A549 (cell line): ENCODE results near the gene MTRF1L.

ENCODE experiments used
- CHD2 ChIP-seq: fragments of 150-350 bp; IDR thresholded peaks from 2 replicates; pipeline ENCODE4 v1.6.1; 2014; ENCODE audit warnings: low read length; ENCODE audit not compliant: partially characterized antibody
- EP300 ChIP-seq, 2 experiments: fragments of >200 bp; sonication (Bioruptor Twin); formaldehyde crosslinking; IDR thresholded peaks; 2 replicates in 1 of 2; 3 replicates in 1 of 2; pipeline ENCODE4 v1.6.1; 2016 to 2017
- HOXA7 ChIP-seq: fragments of 250-450 bp; sonication (Bioruptor Pico); IDR thresholded peaks from 2 replicates; pipeline ENCODE4 v1.5.0; 2020; ENCODE audit warnings: mild to moderate bottlenecking, moderate library complexity
- JUN ChIP-seq, 2 experiments: fragments of >200 bp; sonication (Bioruptor Twin); formaldehyde crosslinking; IDR thresholded peaks; 2 replicates in 1 of 2; 3 replicates in 1 of 2; pipeline ENCODE4 v1.6.1; 2016 to 2017
- JUNB ChIP-seq: fragments of >200 bp; sonication (Bioruptor Twin); formaldehyde crosslinking; IDR thresholded peaks from 2 replicates; pipeline ENCODE4 v1.6.1; 2016
- MYC ChIP-seq: IDR thresholded peaks from 2 replicates; pipeline ENCODE4 v1.6.1; 2012; ENCODE audit warnings: mild to moderate bottlenecking, inconsistent platforms, low read length, improper control_type of control experiment, borderline replicate concordance
- POLR2A ChIP-seq: IDR thresholded peaks from 2 replicates; pipeline ENCODE4 v1.6.1; 2012; ENCODE audit warnings: mild to moderate bottlenecking, low read length
- POLR2AphosphoS2 ChIP-seq: conservative IDR thresholded peaks from 2 replicates; pipeline ENCODE4 v1.6.1; 2012; ENCODE audit warnings: low read length, improper control_type of control experiment, inconsistent platforms
- ZC3H11A ChIP-seq: fragments of 450-650 bp; IDR thresholded peaks from 2 replicates; pipeline ENCODE4 v1.6.1; 2014; ENCODE audit warnings: antibody characterized with exemption, mild to moderate bottlenecking
- TF ChIP-seq, protein P1 (sequence below): IDR thresholded peaks from 2 replicates; pipeline ENCODE4 v1.6.1; 2012
- TF ChIP-seq, protein P2 (sequence below): fragments of >200 bp; sonication (Bioruptor Twin); formaldehyde crosslinking; IDR thresholded peaks from 3 replicates; pipeline ENCODE4 v1.5.1; 2016
- TF ChIP-seq, protein P3 (sequence below): fragments of >200 bp; sonication (Bioruptor Twin); formaldehyde crosslinking; IDR thresholded peaks from 3 replicates; pipeline ENCODE4 v1.6.1; 2016
- TF ChIP-seq, protein P4 (sequence below): fragments of 450-650 bp; IDR thresholded peaks from 2 replicates; pipeline ENCODE4 v1.6.1; 2014; ENCODE audit warnings: antibody characterized with exemption

DNA sequence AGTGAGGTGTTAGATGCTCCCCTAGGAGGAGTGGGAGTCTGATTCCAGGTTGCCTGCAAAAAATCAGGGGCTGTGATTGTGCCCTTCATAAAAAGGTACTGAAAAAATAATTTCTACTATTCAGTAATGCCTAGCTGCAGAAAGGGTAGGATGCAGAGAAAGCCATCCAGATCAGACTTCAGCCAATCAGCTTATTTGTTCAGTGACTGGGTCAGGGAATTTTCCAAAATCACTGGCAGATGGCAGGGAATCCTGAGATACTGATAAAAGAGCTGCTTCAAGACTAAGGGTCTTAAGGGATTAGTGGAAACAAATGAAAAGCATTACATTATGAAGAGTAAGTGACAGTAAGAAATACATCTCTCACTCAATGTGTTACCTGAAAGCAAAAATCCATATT, 42.8 kb upstream of the MTRF1L start:
- TF ChIP-seq CHD2, result no peak
- no peak for TF ChIP-seq JUN (IDR thresholded peaks at IDR 0.05)
- TF ChIP-seq, protein P1, sequence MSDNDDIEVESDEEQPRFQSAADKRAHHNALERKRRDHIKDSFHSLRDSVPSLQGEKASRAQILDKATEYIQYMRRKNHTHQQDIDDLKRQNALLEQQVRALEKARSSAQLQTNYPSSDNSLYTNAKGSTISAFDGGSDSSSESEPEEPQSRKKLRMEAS, result no peak
- TF ChIP-seq, protein P2, sequence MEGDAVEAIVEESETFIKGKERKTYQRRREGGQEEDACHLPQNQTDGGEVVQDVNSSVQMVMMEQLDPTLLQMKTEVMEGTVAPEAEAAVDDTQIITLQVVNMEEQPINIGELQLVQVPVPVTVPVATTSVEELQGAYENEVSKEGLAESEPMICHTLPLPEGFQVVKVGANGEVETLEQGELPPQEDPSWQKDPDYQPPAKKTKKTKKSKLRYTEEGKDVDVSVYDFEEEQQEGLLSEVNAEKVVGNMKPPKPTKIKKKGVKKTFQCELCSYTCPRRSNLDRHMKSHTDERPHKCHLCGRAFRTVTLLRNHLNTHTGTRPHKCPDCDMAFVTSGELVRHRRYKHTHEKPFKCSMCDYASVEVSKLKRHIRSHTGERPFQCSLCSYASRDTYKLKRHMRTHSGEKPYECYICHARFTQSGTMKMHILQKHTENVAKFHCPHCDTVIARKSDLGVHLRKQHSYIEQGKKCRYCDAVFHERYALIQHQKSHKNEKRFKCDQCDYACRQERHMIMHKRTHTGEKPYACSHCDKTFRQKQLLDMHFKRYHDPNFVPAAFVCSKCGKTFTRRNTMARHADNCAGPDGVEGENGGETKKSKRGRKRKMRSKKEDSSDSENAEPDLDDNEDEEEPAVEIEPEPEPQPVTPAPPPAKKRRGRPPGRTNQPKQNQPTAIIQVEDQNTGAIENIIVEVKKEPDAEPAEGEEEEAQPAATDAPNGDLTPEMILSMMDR, result no peak
- no peak for TF ChIP-seq POLR2A
- TF ChIP-seq, protein P3, sequence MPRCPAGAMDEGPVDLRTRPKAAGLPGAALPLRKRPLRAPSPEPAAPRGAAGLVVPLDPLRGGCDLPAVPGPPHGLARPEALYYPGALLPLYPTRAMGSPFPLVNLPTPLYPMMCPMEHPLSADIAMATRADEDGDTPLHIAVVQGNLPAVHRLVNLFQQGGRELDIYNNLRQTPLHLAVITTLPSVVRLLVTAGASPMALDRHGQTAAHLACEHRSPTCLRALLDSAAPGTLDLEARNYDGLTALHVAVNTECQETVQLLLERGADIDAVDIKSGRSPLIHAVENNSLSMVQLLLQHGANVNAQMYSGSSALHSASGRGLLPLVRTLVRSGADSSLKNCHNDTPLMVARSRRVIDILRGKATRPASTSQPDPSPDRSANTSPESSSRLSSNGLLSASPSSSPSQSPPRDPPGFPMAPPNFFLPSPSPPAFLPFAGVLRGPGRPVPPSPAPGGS, result no peak
- TF ChIP-seq POLR2AphosphoS2, result no peak
- TF ChIP-seq, protein P4, sequence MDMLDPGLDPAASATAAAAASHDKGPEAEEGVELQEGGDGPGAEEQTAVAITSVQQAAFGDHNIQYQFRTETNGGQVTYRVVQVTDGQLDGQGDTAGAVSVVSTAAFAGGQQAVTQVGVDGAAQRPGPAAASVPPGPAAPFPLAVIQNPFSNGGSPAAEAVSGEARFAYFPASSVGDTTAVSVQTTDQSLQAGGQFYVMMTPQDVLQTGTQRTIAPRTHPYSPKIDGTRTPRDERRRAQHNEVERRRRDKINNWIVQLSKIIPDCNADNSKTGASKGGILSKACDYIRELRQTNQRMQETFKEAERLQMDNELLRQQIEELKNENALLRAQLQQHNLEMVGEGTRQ, result no peak
- no peak for TF ChIP-seq EP300 (IDR thresholded peaks at IDR 0.05)
- no peak for TF ChIP-seq HOXA7 (CRISPR knock-in tag)
- no peak for TF ChIP-seq ZC3H11A
- TF ChIP-seq MYC, result no peak
- no peak for TF ChIP-seq JUNB
